GF-D8 (cell line): ENCODE results near the gene KRT37.
"Not testable (repeated sequence)": the region's sequence is repeated elsewhere in the genome, so short reads cannot be mapped to it uniquely, and the experiment has no call there.

Experiments used
- DNase-seq: peaks from one replicate; lab custom pipeline; 2025; lab: John Stamatoyannopoulos, UW

KRT37 gene

DNA sequence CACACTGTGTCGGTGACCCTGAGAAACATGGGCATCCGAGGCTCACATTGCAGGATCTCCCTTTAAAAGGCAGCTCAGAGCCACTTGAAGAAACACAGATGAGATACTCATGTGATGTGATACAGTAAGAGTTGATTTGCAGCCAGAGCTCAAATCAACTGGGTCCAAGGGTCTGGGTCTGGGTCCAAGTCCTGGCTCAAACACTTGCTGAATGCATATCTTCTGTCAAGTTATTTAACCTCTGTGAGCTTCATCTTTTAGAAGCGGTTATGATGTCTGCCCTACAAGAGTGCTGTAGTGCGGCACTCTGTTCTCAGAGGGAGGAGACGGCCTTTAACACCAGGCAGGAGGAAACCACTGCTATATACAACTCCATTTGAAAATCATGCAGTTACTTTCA is 10.0 kb upstream of the KRT37 start:
- DNase-seq = no peak

DNA sequence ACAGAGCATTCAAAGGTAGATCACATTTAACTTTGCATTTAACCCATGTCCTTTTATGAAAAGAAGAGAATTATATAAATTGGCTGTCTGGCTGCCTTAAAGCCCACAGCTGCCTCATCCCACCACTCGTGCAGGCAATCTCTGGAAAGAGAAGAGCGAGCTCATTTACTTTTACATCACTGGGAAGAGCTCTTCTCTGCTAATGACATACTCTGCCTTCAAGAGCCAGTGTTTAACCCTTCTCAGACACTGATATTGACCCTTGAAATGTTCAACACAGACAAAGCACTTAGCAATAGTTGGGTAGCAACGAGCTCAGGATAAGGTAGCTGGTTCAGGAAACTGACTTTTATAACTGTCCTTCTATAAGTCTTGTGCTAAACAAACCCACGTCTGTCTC is 9.6 kb upstream of the KRT37 start:
- no peak for DNase-seq

DNA sequence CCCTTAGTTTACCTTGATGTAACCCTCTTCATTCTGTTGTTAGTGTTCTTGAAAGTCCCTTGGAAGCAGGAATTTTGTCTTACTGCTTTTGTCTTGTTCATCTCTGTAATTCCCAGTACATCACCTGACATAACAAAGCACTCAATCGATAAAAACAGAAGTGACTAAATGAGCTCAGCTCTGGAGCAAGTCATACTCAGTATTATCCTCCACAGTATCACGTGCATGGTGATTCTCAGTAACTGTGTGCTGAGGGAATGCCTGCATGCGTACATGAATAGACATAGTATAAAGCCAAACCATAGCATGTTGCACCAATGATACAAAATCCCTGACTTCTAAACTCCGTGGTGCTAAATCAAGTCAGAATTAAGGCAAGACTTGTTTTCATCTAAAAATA is 9.2 kb upstream of the KRT37 start:
- DNase-seq = no peak

DNA sequence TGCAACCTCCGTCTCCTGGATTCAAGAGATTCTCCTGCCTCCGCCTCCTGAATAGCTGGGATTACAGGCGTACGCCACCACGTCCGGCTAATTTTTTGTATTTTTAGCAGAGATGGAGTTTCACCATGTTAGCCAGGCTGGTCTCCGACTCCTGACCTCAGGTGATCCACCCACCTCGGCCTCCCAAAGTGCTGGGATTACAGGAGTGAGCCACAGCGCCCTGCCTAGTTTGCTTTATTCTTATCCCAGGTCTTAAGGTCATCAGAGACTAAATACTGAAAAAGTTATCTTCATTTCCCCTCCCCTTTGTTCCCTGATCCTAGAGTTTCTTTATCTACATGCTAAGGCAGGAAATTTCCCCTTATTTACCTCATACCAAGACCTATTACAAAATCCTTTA is 6.0 kb upstream of the KRT37 start:
- DNase-seq = not testable (repeated sequence)

DNA sequence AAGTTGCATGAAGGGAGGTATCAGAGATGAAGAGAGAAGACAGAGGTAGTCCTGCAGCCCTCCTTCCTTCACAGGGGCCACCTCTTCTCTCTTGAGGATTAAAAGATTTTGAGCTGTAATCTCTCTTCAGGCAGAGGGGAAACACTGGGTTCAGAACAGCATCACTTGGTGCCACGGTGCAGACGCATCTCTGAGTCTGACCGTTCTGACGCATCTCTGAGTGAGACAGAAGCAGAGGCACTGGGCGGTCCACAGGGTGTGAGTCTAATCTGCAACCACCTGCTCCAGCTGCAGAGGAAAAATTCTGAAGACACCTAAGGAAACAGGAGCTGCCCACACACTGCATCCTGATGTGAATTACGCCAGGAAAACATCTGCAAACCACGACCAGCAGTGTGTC is 5.3 kb upstream of the KRT37 start:
- DNase-seq = no peak

DNA sequence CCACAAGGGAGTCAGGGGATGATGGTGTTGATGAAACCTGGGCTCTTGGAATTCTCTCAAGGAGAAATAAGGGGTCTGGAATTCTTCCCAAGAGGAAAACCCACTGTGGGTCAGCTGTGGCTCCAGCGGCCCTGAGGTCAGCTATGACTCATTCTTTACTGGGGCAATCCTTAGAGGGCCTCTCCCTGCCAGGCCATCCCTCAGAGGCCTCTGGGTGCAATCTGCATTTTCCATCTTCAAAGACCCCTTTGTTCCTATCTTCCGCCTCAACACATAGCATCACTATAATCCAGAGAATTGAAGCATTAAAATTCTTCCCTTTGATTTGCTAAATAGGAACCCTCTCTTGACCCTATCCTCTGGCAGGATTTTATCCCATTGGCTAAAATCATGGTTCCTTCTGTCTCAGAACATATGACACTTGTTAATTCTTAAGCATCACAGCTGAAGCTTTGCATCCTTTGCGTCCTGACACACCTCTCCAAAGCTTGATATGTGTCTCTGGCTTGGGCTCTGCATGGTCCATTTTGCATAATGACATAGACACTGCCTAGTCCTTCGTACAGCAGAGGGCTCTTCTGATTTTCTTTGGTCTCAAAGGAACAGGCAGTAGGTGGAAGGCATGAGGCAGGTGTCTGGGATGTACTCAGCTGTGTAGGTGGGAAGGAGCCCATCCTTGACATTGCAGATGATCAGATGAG is 4.4 kb upstream of the KRT37 start:
- DNase-seq = no peak

DNA sequence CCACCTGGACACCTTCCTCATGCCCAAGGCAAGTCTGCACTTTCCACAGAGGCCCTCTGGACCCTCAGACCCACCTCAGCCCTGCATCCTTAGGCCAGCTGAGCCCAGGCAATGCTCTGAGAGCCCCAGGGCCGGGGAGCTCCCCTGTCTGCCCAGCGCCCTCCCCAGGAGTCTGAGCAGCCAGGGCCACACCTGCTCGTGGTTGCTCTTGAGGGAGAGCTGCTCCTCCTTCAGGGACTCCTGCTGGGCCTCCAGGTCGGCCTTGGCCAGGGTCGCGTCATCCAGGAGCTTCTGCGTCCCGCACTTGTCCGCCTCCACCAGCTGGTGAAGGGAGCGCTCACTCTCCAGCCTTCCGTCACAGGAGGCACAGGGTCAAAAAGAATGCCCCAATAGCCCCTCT is 1.8 kb downstream of the KRT37 start:
- not testable (repeated sequence) for DNase-seq

DNA sequence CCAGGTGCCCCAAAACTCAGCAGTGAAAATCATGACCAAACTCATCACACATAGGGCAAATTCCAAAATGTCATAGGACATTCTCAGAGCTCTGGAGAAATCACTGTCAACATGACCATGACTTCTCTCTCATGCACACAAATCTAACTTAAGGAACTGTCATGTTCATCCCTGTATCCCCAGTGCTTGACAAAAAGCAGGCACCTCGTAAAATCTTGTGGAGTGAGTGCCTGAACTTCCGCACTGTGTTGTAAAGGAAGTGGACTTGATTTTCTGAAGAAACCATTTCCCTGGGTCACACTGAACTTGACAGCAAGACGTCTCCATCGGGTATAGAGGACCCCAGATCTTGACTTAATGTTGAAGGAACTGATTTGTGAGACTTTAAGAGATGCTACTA is 2.8 kb downstream of the KRT37 start:
- no peak for DNase-seq

DNA sequence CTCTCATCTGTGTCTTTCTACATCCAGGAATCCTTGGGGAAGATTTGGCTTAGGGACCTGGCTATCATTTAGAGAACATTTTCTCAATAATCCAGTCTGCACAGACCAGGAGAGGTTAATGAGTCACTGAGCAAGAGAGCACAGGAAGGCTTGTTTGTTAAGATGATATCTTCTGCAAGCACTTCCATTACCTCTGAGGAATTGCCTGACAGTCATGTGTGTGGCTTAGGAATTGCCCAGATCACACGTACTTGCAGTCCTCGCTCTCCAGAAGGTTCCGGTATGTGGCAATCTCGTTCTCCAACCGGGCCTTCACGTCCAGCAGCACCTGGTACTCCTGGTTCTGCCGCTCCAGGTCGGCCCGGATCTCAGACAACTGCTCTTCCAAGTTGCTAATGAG is 3.3 kb downstream of the KRT37 start:
- no peak for DNase-seq

DNA sequence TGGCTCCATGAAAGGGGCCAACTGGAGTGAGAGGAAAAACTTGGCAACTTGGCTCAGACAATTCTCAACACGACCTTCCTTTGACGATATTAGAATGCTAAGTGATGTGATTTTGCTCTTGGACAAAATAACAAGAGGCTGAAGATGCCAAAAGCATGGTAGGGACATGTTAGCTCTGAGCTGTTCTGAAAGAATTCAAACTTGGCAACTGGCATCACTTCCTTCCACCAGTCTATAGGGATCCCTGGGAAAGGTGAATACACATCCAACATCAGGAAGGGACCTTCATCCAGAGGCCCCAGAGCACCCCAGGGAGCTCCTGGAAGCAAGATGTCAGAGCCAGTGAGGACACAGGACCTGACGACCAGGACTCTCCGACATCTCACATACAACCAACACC is 4.3 kb downstream of the KRT37 start:
- DNase-seq = no peak

DNA sequence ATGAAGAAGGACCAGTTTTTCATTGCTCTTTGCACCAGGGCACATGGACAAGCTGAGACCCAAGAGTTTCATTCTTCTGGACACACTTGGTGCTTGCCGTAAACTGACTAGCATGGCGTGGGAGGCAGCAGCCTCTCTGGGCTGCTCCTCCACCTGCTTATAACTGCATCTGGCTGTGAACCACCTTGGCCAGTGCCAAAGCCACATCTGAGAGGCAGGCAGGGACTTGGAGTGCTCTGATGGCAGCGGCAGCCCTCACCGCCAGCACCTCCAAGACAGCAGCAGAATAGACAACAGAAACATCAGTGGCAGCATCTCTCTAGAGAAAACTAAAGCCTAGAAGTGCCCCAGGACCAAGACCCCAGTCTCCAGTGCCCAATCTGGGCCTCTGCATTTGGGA is 4.7 kb downstream of the KRT37 start:
- DNase-seq = no peak

DNA sequence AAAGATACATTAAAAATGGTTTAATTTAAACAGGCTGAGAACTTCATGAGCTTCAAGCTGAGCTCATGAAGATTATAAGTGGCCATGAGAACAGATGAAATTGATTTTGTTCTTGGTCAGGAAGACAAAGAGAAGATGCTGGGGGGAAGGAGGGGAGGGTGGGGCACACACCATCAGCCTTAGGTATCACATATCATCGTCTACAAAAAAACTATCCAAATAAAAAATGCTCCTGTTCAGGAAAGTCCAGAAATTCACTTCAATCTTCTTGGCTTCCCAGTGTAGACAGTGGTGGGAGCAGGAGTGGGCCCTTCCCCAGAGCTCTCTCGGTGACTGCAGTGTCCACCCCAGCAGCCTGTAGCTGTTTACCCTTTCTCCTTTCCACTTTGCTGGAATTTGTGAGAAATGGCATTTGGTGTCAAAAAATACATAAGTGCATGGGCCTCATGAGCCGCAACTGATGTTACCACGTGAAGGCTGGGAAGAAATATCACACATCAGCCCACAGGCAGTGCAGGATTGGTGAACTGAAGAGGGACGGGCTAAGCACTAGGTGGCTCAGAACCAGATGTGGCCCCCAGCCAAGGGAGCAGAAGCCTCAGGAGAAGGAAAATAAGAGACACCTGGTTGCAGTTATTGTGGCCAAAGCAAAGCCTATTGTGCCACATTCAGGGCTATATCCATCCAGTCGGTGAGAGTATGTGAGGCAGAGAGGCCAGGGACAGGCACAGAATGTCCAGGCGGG is 6.1 kb downstream of the KRT37 start:
- no peak for DNase-seq

DNA sequence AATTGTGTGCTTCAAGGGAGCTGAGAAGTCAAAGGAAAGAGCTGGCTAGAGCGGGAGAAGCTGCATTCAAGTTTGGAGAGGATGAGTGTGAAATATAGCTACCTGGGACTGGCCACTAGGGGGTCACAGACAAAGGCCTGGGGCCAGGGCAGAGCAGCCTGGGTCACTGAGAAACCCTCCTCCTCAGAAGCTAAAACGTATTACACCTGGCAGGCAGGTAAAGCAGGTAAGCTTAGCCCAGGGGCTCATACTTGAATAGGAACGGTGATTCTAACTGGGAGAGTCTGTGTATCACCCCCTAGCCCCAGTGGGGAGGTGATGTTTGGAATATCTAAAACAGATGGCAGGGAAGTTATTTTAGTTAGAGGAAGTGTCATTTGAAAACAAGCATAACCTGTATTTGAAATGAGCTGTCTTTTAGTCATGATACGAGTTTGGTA is 6.8 kb downstream of the KRT37 start:
- no peak for DNase-seq

DNA sequence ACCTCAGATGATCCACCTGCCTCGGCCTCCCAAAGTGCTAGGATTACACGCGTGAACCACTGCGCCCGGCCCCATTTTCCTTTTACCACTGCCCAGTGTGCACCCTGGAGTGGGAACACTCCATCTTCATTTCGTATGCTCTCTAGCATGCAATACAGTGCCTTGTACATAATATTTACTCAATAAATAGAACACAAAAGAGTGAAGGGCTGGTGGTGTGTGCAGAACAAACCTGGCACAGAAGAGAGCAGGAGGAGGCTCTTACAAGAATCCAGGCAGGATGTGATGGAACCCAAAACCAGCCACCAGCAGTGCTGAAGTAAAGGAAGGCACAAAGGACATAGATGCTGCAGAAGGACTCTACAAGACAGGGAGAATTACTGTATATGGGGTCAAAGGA is 7.3 kb downstream of the KRT37 start:
- DNase-seq = no peak

DNA sequence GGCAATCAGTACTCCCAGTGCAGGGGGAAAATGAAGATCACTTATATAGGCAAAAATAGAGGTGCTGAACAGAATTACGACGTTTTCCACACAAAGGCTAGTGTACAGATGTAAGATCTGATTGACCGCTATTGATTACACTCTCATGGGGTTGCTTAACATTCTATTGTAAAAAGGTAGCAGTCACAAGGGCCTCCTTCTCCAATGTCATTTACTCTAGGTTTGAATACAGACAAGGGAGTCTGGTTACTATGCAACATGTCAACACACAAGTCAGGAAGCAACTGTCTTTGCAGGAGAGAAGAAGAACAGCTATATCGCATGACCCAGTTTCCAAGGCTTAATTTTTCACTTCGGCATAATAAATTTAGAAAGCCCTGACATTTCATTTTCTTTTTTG is 7.9 kb downstream of the KRT37 start:
- no peak for DNase-seq

DNA sequence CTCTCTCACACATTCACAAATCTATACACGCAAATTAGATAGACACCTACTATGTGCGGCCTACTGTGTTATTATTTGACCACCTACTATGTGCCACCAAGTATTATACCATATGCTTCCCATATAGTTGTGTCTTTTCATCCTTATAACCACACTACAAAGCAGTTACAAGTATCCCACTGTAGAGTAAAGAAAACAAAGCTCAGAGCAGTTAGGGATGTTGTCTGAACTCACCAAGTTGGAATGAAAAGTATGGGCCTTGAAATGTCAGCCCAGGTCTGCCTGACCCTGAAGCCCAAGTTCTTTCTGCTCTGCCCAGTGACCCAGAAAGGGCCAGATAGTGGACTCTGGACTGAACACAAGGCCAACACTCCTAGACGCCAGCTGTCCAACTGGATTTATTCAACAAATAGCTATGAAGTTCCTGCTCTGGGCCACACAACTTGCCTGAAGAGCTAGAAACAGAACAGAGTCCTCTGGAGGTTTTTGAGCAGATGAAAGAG is 8.5 kb downstream of the KRT37 start:
- no peak for DNase-seq

DNA sequence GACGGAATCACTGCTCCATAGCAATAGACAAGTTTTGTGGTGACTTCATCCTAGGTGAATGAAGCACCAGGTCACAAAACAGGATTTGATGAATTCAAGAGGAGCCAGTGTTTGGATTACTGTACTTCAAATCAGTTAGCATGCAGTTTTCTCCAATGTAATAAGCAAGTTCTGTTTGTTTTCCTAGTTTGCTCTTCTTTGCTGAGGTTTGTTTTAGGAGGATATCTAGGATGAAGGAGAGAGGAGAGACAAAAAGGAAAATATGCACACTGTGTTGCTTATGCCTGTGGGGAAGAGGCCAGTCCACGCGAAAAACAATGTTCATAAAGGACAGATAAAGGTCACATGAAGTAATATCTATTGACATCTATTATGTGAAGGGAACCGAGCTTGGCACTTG is 9.0 kb downstream of the KRT37 start:
- DNase-seq = no peak

DNA sequence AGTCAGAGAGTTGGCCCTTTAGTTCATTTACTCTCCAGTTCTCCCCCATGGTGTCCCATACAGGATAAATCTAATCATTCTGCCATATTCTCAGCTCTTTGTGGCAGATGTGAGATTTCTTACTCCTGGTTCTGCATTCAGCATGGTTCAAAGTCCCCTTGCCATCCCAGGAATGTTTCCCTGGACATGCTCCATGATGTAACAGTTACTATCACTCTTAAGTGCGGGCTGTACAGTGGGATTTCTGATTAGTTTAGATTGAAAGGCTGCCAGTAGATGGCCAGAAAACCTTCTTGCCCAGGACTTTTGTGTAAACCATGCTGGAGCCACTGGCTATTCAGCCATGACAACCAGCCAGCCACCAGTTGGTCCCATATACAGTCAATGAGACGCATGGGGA is 10.4 kb downstream of the KRT37 start:
- no peak for DNase-seq

DNA sequence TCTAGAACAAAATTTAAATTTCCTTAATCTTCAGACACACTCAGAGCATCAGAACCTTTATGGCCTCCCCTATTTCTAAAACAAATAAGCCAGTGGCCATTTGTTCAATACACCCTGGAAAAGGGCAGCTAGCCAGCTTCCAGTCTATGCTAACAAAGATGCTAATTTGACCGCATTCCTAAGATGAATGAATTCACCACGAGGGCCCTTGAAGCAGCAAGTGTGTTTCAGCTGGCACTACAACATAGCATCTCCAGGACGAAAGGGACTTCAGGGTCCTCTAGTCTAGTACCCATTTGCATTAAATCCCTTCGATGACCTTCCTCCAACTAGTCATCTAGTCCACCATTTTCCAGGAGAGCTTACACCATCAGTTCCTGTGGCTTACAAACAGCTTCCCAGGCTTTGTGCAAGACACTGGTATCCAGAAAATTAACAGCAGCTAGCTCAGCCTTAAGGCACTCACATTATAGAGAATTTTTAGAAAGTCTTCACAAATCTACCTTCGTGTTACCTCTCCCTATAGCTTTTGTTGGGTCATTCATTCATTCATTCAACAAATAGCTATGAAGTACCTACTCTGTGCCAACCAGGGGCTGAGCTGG is 10.9 kb downstream of the KRT37 start:
- no peak for DNase-seq

DNA sequence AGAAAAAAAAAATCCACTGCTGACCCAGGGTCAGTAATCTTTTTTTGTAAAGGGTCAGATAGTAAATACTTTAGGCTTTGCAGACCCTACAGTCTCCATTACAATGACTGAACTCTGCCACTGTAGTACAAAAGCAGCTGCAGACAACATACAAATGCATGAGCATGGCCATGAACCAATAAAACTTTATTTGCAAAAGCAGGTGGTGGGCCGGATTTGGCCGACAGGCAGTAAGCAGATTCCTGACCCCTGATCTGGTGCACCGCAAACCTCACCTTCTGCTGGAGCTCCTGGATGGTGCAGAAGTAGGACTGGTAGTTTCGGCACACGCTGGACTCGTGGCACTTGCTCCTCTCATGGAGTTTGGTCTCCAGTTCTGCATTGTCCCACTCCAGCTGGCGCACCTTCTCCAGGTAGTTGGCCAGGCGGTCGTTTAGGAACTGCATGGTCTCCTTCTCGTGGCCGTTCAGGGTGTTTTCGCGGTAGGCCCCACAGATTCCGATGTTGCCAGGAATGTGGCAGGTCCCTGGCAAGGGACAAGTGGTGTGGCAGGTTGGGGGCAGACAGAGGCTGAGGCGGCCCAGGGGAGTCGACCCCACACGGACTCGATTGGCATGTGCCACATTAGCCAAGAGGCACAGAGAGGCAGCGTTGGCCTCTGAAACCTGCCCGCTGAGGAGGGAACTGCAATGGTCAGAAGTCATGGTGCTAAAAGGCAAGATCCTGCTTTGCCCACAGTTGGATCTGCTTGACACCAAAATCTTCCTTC is 13.1 kb downstream of the KRT37 start:
- DNase-seq = no peak

DNA sequence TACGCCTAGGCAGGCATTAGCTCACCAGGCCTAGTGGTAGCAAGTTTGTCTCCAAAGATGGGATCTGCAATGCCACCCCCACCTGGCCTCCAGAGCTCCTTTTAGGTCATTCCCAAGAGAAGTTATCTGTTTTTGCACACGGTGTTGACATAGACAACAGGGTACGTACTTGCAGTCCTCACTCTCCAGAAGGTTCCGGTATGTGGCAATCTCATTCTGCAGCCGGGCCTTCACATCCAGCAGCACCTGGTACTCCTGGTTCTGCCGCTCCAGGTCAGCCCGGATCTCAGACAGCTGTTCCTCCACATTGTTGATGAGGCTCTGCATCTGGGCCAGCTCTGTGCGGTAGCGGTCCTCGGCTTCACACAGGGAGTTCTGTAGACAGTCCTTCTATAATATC is 17.2 kb downstream of the KRT37 start:
- no peak for DNase-seq

DNA sequence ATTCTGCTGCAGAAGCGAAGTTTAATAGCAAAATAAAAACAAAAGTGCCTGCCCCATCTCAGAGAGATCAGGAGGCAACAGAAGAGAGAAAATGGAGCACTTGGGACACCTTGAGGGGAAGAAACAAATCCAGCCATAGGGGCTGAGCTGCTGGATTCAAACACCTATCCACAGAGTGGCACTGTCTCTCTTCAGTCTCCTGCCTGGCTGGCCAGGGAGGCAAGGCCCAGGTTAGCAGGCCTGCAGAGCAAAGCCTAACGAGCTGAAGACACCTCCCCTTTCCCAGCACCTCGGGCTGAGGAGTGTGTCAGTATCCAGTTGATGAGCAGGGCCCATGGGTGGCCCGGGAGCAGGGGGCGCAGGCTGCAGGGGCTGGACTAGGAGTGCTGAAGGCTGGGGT is 18.2 kb downstream of the KRT37 start:
- no peak for DNase-seq
